OCI-LY7 (cell line): Measurements from ENCODE around the gene SOS1. TPM values are rescaled to one million over a fixed set of nuclear protein-coding genes. Genes with fewer than 3 reads are reported as not detected.

Experiments
- BruUV-seq: library from RNA; stranded (reverse); fragments of 400-500 nt; replicated peaks from 2 replicates; lab custom pipeline; 2021; lab: Mats Ljungman, UMichigan
- CTCF ChIA-PET: fragments of 300-600 bp; sonication (Branson Sonifier 250); formaldehyde crosslinking; loops from one replicate; lab custom pipeline; 2022; ENCODE audit warnings: antibody characterized with exemption; ENCODE audit not compliant: unreplicated experiment; lab: Charles Lee
- POLR2A ChIA-PET: fragments of 300-600 bp; sonication (Branson Sonifier 250); formaldehyde crosslinking; loops from one replicate; lab custom pipeline; 2022; ENCODE audit warnings: antibody characterized with exemption; lab: Charles Lee
- DNase-seq: peaks from one replicate; pipeline ENCODE4 v3.0.0-alpha.2; 2015; ENCODE audit warnings: low spot score
- H2AFZ ChIP-seq: fragments of 200-600 bp; sonication (generic), shearing (Covaris generic); 2 replicates; pipeline ENCODE4 v1.6.1; 2014; ENCODE audit warnings: mild to moderate bottlenecking, antibody characterized with exemption, low read length, moderate library complexity
- H3K27ac ChIP-seq: fragments of 200-600 bp; sonication (generic); 2 replicates; pipeline ENCODE4 v1.5.1; 2014; ENCODE audit warnings: mixed run types, low read depth, mild to moderate bottlenecking, moderate library complexity, low read length, inconsistent platforms; ENCODE audit not compliant: poor library complexity, severe bottlenecking
- H3K36me3 ChIP-seq: fragments of 200-600 bp; sonication (generic); 2 replicates; pipeline ENCODE4 v1.6.1; 2014; ENCODE audit warnings: mild to moderate bottlenecking, antibody characterized with exemption, low read length, moderate library complexity, mixed read lengths; ENCODE audit not compliant: insufficient read depth
- H3K4me1 ChIP-seq: fragments of 200-600 bp; sonication (generic); 2 replicates; pipeline ENCODE4 v1.5.1; 2014; ENCODE audit warnings: mild to moderate bottlenecking, low read length; ENCODE audit not compliant: insufficient read depth, poor library complexity, severe bottlenecking
- H3K4me2 ChIP-seq: fragments of 200-600 bp; sonication (generic); 2 replicates; pipeline ENCODE4 v1.6.1; 2014; ENCODE audit warnings: mild to moderate bottlenecking, low read length
- H3K4me3 ChIP-seq: fragments of 200-600 bp; sonication (generic); 2 replicates; pipeline ENCODE4 v1.5.1; 2014; ENCODE audit warnings: mild to moderate bottlenecking, low read depth, low read length; ENCODE audit not compliant: poor library complexity, severe bottlenecking
- H3K79me2 ChIP-seq: fragments of 200-600 bp; sonication (generic); 2 replicates; pipeline ENCODE4 v1.6.1; 2016; ENCODE audit warnings: low read depth, mild to moderate bottlenecking, low read length, moderate library complexity, mixed read lengths; ENCODE audit not compliant: insufficient read depth
- H3K9me2 ChIP-seq: fragments of 200-600 bp; sonication (generic); 2 replicates; pipeline ENCODE4 v1.6.1; 2016; ENCODE audit warnings: mild to moderate bottlenecking, low read length, mixed read lengths; ENCODE audit not compliant: insufficient read depth
- H3K9me3 ChIP-seq: fragments of 200-600 bp; sonication (generic); 2 replicates; pipeline ENCODE4 v1.6.1; 2014; ENCODE audit warnings: mild to moderate bottlenecking, mixed run types, low read length, mixed read lengths
- H4K20me1 ChIP-seq: fragments of 200-600 bp; sonication (generic); 2 replicates; pipeline ENCODE4 v1.6.1; 2014; ENCODE audit warnings: mild to moderate bottlenecking, antibody characterized with exemption, low read length, moderate library complexity, mixed read lengths; ENCODE audit not compliant: insufficient read depth
- CTCF ChIP-seq: fragments of 200-600 bp; sonication (generic); conservative IDR thresholded peaks from 2 replicates; pipeline ENCODE4 v1.5.1; 2014; ENCODE audit warnings: mild to moderate bottlenecking, antibody characterized with exemption, low read length, moderate library complexity, mixed read lengths
- EZH2phosphoT487 ChIP-seq: fragments of 200-600 bp; sonication (generic); IDR thresholded peaks from 2 replicates; pipeline ENCODE4 v1.6.1; 2018; ENCODE audit warnings: low read depth, borderline replicate concordance, mild to moderate bottlenecking, mixed run types, antibody characterized with exemption, low read length, moderate library complexity, mixed read lengths
- intact Hi-C: fragments of 100-400 bp; cut with micrococcal nuclease; formaldehyde crosslinking; loops from one replicate; pipeline ENCODE4 v1.10.0; 2022; ENCODE audit not compliant: unreplicated experiment
- total RNA-seq, 2 experiments: library from RNA; depleted of rRNA in 1 of 2; stranded (reverse); fragments of >200 nt in 1 of 2; shearing (Covaris generic) in 1 of 2; gene quantifications; 2 replicates each; pipeline ENCODE4 v1.2.3, GENCODE V29; 2014 to 2022

The SOS1 gene
- total RNA-seq, 2 experiments from 2014 or later, result 21.3 to 40.0 TPM

- Histone ChIP-seq H4K20me1 (no peaks in the 10 kb centered on the region), H3K27ac (peak overlapping the region; percentile 37), H3K79me2 (peaks cover 95% of the 10 kb centered on the region), H2AFZ (no peak overlapping the region), H3K9me3 (peaks cover 10% of the 10 kb centered on the region; the same call in 1 of the 2 replicates), H3K36me3 (peaks cover 37% of the 10 kb centered on the region), H3K4me3 (peak overlapping the region; percentile 11), H3K9me2 (no peaks in the 10 kb centered on the region), H3K4me1 (peaks cover 37% of the 10 kb centered on the region), H3K4me2 (peak overlapping the region; percentile 43)
- POLR2A ChIA-PET, result interaction anchor here (0.6 to 1.1 kb wide), 3 partner anchors 9 to 32 kb away, joined by 3 to 4 read pairs (median 3); partner anchors contain the start of gene SOS1
- BruUV-seq, result no TSS peak
- DNase-seq, result peak; percentile 27
- CTCF ChIA-PET, result no interaction called here
- no peak for TF ChIP-seq EZH2phosphoT487
- TF ChIP-seq CTCF, result no peak
- intact Hi-C loops, result no loop called here
These were observed 20.8 kb downstream of the SOS1 start for GRCh38 chr2:39099870-39100728.

- peaks cover 10% of the 10 kb centered on the region; the same call in 1 of the 2 replicates for H3K9me3 ChIP-seq
- H4K20me1 ChIP-seq, result no peaks in the 10 kb centered on the region
- intact Hi-C loops, result no loop called here
- no peaks in the 10 kb centered on the region for H3K9me2 ChIP-seq
- peak overlapping the region; percentile 37 for H3K27ac ChIP-seq
- ChIA-PET POLR2A (interaction anchor here (0.8 to 1.1 kb wide), 2 partner anchors 18 to 21 kb away, joined by 3 to 4 read pairs; partner anchors contain the start of gene SOS1), CTCF (no interaction called here)
- peak overlapping the region; percentile 11 for H3K4me3 ChIP-seq
- no peak for TF ChIP-seq CTCF
- TF ChIP-seq EZH2phosphoT487, result no peak
- no TSS peak for BruUV-seq
- H3K4me2 ChIP-seq, result peak overlapping the region; percentile 43
- H3K4me1 ChIP-seq, result peaks cover 39% of the 10 kb centered on the region
- H3K79me2 ChIP-seq, result peaks cover 95% of the 10 kb centered on the region
- H2AFZ ChIP-seq, result no peak overlapping the region
- no peak for DNase-seq
- H3K36me3 ChIP-seq, result peaks cover 34% of the 10 kb centered on the region
These were observed 21.5 kb downstream of the SOS1 start for GRCh38 chr2:39099310-39099869.
